ENCODE data around the gene FAM13A. TPM values are rescaled to one million over a fixed set of nuclear protein-coding genes. Genes with fewer than 3 reads are reported as not detected.

Gene FAM13A
- total and polyA plus RNA-seq, 2 of the 13 experiments (the other 11 are each of a cell fraction or from before 2014, with no cell fraction given): 1.2 to 36.2 TPM

- TF ChIP-seq FIP1L1 (IDR thresholded peaks at IDR 0.05; ENCODE audit: borderline replicate concordance, insufficient read depth, low read depth, low read length): no peak
Measured at GRCh38 chr4:88982757-88983156, 74.2 kb downstream of the FAM13A start (continued).

GRCh38 chr4:88981993-88982392 is 75.0 kb downstream of the FAM13A start:
- ATAC-seq (no peak), FAIRE-seq (no peak), DNase-seq (ENCODE audit: low spot score) (no peak)
- no peak for TF ChIP-seq ZBTB33 (CRISPR knock-in tag; IDR thresholded peaks at IDR 0.05)
- TF ChIP-seq ZMAT5 (CRISPR knock-in tag; IDR thresholded peaks at IDR 0.05; ENCODE audit: borderline replicate concordance, low read depth): no peak
- TF ChIP-seq ZNF790 (CRISPR knock-in tag; IDR thresholded peaks at IDR 0.05; ENCODE audit: borderline replicate concordance): no peak
- POLR2A ChIA-PET: no interaction called here
- intact Hi-C loops (cut with micrococcal nuclease; ENCODE audit: unreplicated experiment) (no loop called here), in situ Hi-C loops (cut with HindIII; ENCODE audit: extremely low pct_ligation_motif_present, low pct_unique_long_range_greater_than_20kb) (no loop called here)
- BruUV-seq (replicated peaks): no TSS peak
- H3K27ac ChIP-seq (ENCODE audit: extremely low read length, insufficient read depth, low read length): no peak overlapping the region
- CTCF ChIA-PET (ENCODE audit: low intra/inter-chr PET ratio, low total read pairs): no interaction called here
- no peaks in the 10 kb centered on the region for H3K36me3 ChIP-seq (replicated peaks in 1 of 2; ENCODE audit: control insufficient read depth in 1 of 2, insufficient read depth in 2 of 2, low read length in 2 of 2)
- WGBS (ENCODE audit: low lambda C conversion rate): 32% methylated on average over 2 of the region's 2 CpGs
- no peaks in the 10 kb centered on the region for H3K27me3 ChIP-seq (ENCODE audit: control insufficient read depth in 1 of 2, insufficient read depth in 2 of 2, low read length in 2 of 2)
- no peak overlapping the region for H3K4me3 ChIP-seq (replicated peaks in 1 of 3; ENCODE audit: insufficient read depth in 1 of 3, low read depth in 2 of 3, low read length in 3 of 3)
- H3K4me1 ChIP-seq (ENCODE audit: insufficient read depth, low read length): no peaks in the 10 kb centered on the region
- H3K9me3 ChIP-seq (ENCODE audit: low read length): no peaks in the 10 kb centered on the region
- no peak overlapping the region for H2AFZ ChIP-seq (ENCODE audit: low read length)
- no peak overlapping the region for H3K9ac ChIP-seq (ENCODE audit: insufficient read depth, low read depth, low read length)
- H3K4me2 ChIP-seq (ENCODE audit: low read depth, low read length): no peak overlapping the region
- H4K20me1 ChIP-seq (ENCODE audit: insufficient read depth, low read length): no peaks in the 10 kb centered on the region
- no peaks in the 10 kb centered on the region for H3K79me2 ChIP-seq (ENCODE audit: insufficient read depth, low read length)

GRCh38 chr4:88981556-88981955 is 75.4 kb downstream of the FAM13A start:
- H4K20me1 ChIP-seq (ENCODE audit: insufficient read depth, low read length): no peaks in the 10 kb centered on the region
- H3K27ac ChIP-seq (ENCODE audit: extremely low read length, insufficient read depth, low read length): no peak overlapping the region
- POLR2A ChIA-PET: no interaction called here
- ATAC-seq: no peak
- H3K27me3 ChIP-seq (ENCODE audit: control insufficient read depth in 1 of 2, insufficient read depth in 2 of 2, low read length in 2 of 2): no peaks in the 10 kb centered on the region
- H3K79me2 ChIP-seq (ENCODE audit: insufficient read depth, low read length): no peaks in the 10 kb centered on the region
- no peak overlapping the region for H3K4me2 ChIP-seq (ENCODE audit: low read depth, low read length)
- intact Hi-C loops (cut with micrococcal nuclease; ENCODE audit: unreplicated experiment) (no loop called here), in situ Hi-C loops (cut with HindIII; ENCODE audit: extremely low pct_ligation_motif_present, low pct_unique_long_range_greater_than_20kb) (no loop called here)
- H3K9me3 ChIP-seq (ENCODE audit: low read length): no peaks in the 10 kb centered on the region
- H3K36me3 ChIP-seq (replicated peaks in 1 of 2; ENCODE audit: control insufficient read depth in 1 of 2, insufficient read depth in 2 of 2, low read length in 2 of 2): no peaks in the 10 kb centered on the region
- H2AFZ ChIP-seq (ENCODE audit: low read length): no peak overlapping the region
- no peak overlapping the region for H3K9ac ChIP-seq (ENCODE audit: insufficient read depth, low read depth, low read length)
- no peak for DNase-seq (ENCODE audit: low spot score)
- no peak overlapping the region for H3K4me3 ChIP-seq (replicated peaks in 1 of 3; ENCODE audit: insufficient read depth in 1 of 3, low read depth in 2 of 3, low read length in 3 of 3)
- no peaks in the 10 kb centered on the region for H3K4me1 ChIP-seq (ENCODE audit: insufficient read depth, low read length)
- BruUV-seq (replicated peaks): no TSS peak
- FAIRE-seq: no peak
- WGBS (ENCODE audit: low lambda C conversion rate): 17% methylated on average over 2 of the region's 2 CpGs
- CTCF ChIA-PET (ENCODE audit: low intra/inter-chr PET ratio, low total read pairs): no interaction called here
- TF ChIP-seq TFAP4 (IDR thresholded peaks at IDR 0.05; ENCODE audit: borderline replicate concordance, low read depth): no peak
- TF ChIP-seq LRRFIP1 (CRISPR knock-in tag; conservative IDR thresholded peaks at IDR 0.05): no peak
- TF ChIP-seq ZNF563 (CRISPR knock-in tag; IDR thresholded peaks at IDR 0.05): no peak
- TF ChIP-seq ZNF468 (CRISPR knock-in tag; IDR thresholded peaks at IDR 0.05): no peak
- no peak for TF ChIP-seq SRSF9 (IDR thresholded peaks at IDR 0.05; ENCODE audit: borderline replicate concordance, insufficient read depth, low read depth, low read length, poor library complexity, severe bottlenecking)
- TF ChIP-seq ZFYVE20 (CRISPR knock-in tag; IDR thresholded peaks at IDR 0.05; ENCODE audit: borderline replicate concordance, low read depth): no peak
- no peak for TF ChIP-seq NBN (conservative IDR thresholded peaks at IDR 0.05)
